ENCODE results near the gene MBP.
A peak's percentile ranks its signal among the peaks of the same experiment; 100 is the strongest.

MBP gene

GRCh38 chr18:77161383-77161782, 28.8 kb upstream of the MBP start:
- H3K27me3 ChIP-seq (ENCODE audit: insufficient read depth, poor library complexity, severe bottlenecking), result no peaks in the 10 kb centered on the region
- no peak for DNase-seq (ENCODE audit: low spot score)
- H3K4me1 ChIP-seq (ENCODE audit: insufficient read depth, poor library complexity, severe bottlenecking), result peaks cover 15% of the 10 kb centered on the region
- H3K4me3 ChIP-seq (ENCODE audit: severe bottlenecking), result no peak overlapping the region
- no peak for ATAC-seq (ENCODE audit: low read depth)
- no peaks in the 10 kb centered on the region for H3K9me3 ChIP-seq (ENCODE audit: severe bottlenecking)
- H3K36me3 ChIP-seq (ENCODE audit: low read depth), result no peaks in the 10 kb centered on the region
- no peak for TF ChIP-seq CTCF (IDR thresholded peaks at IDR 0.05; ENCODE audit: poor library complexity, severe bottlenecking)
- H3K27ac ChIP-seq (ENCODE audit: poor library complexity, severe bottlenecking), result peak overlapping the region; percentile 71

- Histone ChIP-seq H3K9me3 (ENCODE audit: severe bottlenecking) (no peaks in the 10 kb centered on the region), H3K27ac (ENCODE audit: poor library complexity, severe bottlenecking) (no peak overlapping the region), H3K27me3 (ENCODE audit: insufficient read depth, poor library complexity, severe bottlenecking) (no peaks in the 10 kb centered on the region), H3K36me3 (ENCODE audit: low read depth) (no peaks in the 10 kb centered on the region), H3K4me3 (ENCODE audit: severe bottlenecking) (no peak overlapping the region), H3K4me1 (ENCODE audit: insufficient read depth, poor library complexity, severe bottlenecking) (peaks cover 15% of the 10 kb centered on the region)
- ATAC-seq (ENCODE audit: low read depth), result no peak
- no peak for DNase-seq (ENCODE audit: low spot score)
- no peak for TF ChIP-seq CTCF (IDR thresholded peaks at IDR 0.05; ENCODE audit: poor library complexity, severe bottlenecking)
These were observed 27.9 kb upstream of the MBP start for GRCh38 chr18:77160515-77160914.

GRCh38 chr18:77157312-77157711, 24.7 kb upstream of the MBP start:
- H3K27me3 ChIP-seq (ENCODE audit: insufficient read depth, poor library complexity, severe bottlenecking), result no peaks in the 10 kb centered on the region
- H3K9me3 ChIP-seq (ENCODE audit: severe bottlenecking), result no peaks in the 10 kb centered on the region
- H3K36me3 ChIP-seq (ENCODE audit: low read depth), result no peaks in the 10 kb centered on the region
- ATAC-seq (ENCODE audit: low read depth) (no peak), DNase-seq (ENCODE audit: low spot score) (no peak)
- TF ChIP-seq CTCF (IDR thresholded peaks at IDR 0.05; ENCODE audit: poor library complexity, severe bottlenecking), result no peak
- H3K27ac ChIP-seq (ENCODE audit: poor library complexity, severe bottlenecking), result no peak overlapping the region
- H3K4me1 ChIP-seq (ENCODE audit: insufficient read depth, poor library complexity, severe bottlenecking), result peaks cover 11% of the 10 kb centered on the region
- H3K4me3 ChIP-seq (ENCODE audit: severe bottlenecking), result no peak overlapping the region

- TF ChIP-seq CTCF (IDR thresholded peaks at IDR 0.05; ENCODE audit: poor library complexity, severe bottlenecking), result no peak
- no peak overlapping the region for H3K4me3 ChIP-seq (ENCODE audit: severe bottlenecking)
- no peaks in the 10 kb centered on the region for H3K9me3 ChIP-seq (ENCODE audit: severe bottlenecking)
- no peaks in the 10 kb centered on the region for H3K4me1 ChIP-seq (ENCODE audit: insufficient read depth, poor library complexity, severe bottlenecking)
- no peak for DNase-seq (ENCODE audit: low spot score)
- no peak overlapping the region for H3K27ac ChIP-seq (ENCODE audit: poor library complexity, severe bottlenecking)
- ATAC-seq (ENCODE audit: low read depth), result no peak
- H3K36me3 ChIP-seq (ENCODE audit: low read depth), result no peaks in the 10 kb centered on the region
- H3K27me3 ChIP-seq (ENCODE audit: insufficient read depth, poor library complexity, severe bottlenecking), result no peaks in the 10 kb centered on the region
These were observed 22.4 kb upstream of the MBP start for GRCh38 chr18:77155031-77155430.

GRCh38 chr18:77153404-77153803, 20.8 kb upstream of the MBP start:
- H3K36me3 ChIP-seq (ENCODE audit: low read depth), result no peaks in the 10 kb centered on the region
- no peaks in the 10 kb centered on the region for H3K27me3 ChIP-seq (ENCODE audit: insufficient read depth, poor library complexity, severe bottlenecking)
- DNase-seq (ENCODE audit: low spot score), result no peak
- TF ChIP-seq CTCF (IDR thresholded peaks at IDR 0.05; ENCODE audit: poor library complexity, severe bottlenecking), result no peak
- H3K27ac ChIP-seq (ENCODE audit: poor library complexity, severe bottlenecking), result no peak overlapping the region
- H3K9me3 ChIP-seq (ENCODE audit: severe bottlenecking), result no peaks in the 10 kb centered on the region
- no peak for ATAC-seq (ENCODE audit: low read depth)
- H3K4me3 ChIP-seq (ENCODE audit: severe bottlenecking), result no peak overlapping the region
- H3K4me1 ChIP-seq (ENCODE audit: insufficient read depth, poor library complexity, severe bottlenecking), result no peaks in the 10 kb centered on the region
